IPS-18c (cell line): ENCODE measurements around the gene MRPL16.
A peak's percentile ranks its signal among the peaks of the same experiment; 100 is the strongest.
"Not testable (repeated sequence)": the region's sequence is repeated elsewhere in the genome, so short reads cannot be mapped to it uniquely, and the experiment has no call there.

Experiments used
- H3K4me3 ChIP-seq: 2 replicates; pipeline ENCODE4 v1.7.0; 2013; ENCODE audit warnings: low read depth, mild to moderate bottlenecking, low read length, moderate library complexity; ENCODE audit not compliant: insufficient read depth
- H3K9me3 ChIP-seq: one replicate; pipeline ENCODE4 v1.6.1; 2013; ENCODE audit warnings: mild to moderate bottlenecking, low read length, moderate library complexity; ENCODE audit not compliant: control insufficient read depth, insufficient read depth

MRPL16 gene

DNA sequence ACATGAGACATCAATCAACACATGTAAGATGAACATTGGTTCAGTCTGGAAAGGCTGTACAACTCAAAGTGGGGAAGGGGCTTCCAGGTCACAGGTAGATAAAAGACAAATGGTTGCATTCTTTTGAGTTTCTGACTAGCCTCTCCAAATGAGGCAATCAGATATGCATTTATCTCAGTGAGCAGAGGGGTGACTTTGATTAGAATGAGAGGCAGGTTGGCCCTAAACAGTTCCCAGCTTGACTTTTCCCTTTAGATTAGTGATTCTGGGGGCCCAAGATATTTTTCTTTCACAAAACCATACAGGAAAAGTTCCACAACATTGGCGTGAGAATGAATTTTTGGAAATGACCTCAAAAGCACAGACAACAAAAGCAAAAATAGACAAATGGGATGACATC lies 5.9 kb upstream of the MRPL16 start:
- H3K9me3 ChIP-seq, H3K4me3 ChIP-seq: not testable (repeated sequence)

DNA sequence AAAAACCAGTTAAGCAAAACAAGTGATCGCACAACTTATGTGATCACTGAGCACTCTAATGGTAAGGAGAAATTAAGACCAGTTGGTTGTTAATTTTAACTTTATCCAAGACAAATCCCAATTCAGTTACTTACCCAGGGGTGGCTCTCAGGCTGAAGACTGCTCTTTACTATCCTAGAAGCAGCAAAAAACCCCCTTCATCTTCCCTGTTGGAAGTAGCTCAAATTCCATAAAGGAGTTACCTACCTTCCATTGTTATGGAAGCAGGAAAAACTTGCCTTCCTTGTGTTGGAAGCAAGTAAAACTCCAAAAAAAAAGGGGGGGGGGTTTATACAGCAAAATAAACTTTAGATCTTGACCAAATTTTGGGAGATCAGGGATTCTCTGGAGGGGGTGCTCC lies 5.2 kb upstream of the MRPL16 start:
- Histone ChIP-seq H3K9me3 (no peaks in the 10 kb centered on the region), H3K4me3 (no peak overlapping the region; the same call in 1 of the 2 replicates)

DNA sequence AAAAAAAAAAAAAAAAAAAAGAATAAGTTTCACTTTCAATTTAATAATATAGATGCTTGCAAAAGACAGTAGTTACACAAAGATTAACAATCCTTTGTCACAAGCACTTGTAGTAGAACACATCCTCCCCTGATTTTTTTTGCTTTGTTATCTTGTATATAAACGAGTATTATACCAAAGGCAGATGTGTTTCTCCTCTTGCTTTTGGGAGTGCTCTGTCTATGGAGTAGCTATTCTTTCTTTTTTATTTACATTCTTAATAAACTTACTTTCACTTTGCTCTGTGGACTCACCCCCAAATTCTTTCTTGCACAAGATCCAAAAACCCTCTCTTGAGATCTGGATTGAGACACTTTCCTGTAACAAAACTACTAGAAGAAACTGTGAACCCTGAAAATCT lies 3.4 kb upstream of the MRPL16 start:
- no peak overlapping the region for H3K4me3 ChIP-seq
- no peaks in the 10 kb centered on the region for H3K9me3 ChIP-seq

DNA sequence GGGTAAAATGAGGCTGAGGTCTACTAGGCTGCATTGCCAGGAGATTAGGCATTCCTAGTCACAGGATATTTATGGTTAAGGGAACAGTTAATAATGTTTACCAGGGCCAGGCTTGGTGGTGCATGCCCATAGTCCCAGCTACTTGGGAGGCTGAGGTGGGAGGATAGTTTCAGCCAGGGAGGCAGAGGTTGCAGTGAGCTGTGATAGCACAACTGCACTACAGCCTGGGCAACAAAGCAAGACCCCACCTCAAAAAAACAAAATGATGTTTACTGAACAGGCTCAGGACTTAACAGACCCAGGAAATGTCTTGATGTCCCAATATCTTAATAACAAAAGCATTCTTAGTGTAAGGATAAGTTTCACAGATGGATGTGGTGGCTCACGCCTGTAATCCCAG lies 2.8 kb upstream of the MRPL16 start:
- Histone ChIP-seq H3K9me3 (no peaks in the 10 kb centered on the region), H3K4me3 (no peak overlapping the region)

DNA sequence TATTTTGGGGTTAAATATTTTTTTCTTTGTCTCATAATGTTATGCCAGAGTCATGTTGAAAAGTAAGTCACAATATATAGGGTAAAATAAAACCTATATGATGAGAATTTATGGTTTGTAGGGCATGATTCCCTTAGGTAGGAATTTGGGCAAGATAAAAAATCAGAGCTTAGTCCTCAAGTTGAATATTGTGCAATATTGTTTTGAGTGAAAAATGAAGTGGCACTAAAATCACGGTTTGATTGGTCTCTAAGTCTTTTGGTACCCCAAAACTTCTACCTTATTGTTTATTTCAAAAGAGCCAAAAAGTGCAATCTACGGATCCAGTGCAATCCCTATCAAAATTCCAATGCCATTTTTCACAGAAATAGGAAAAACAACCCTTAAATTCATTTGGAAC lies 1.6 kb upstream of the MRPL16 start:
- no peak overlapping the region for H3K4me3 ChIP-seq
- no peaks in the 10 kb centered on the region for H3K9me3 ChIP-seq

DNA sequence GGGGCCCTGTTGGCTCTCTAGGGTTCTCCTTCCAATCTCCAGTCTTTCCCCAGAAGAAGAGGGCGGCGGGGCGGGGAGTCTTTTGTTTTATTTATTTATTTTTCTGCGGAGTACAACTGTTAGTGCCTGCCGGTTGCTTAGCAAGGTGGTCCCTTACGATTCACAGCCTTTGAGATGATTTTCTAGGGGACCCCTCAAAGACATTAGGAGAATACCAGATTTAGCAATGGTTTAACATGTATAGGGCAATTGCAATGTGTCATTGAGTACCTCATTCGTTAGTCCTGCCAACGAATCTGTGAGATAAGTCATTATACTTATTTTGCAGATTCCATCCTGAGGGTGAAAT lies 307 bp upstream of the MRPL16 start:
- Histone ChIP-seq H3K4me3 (peak overlapping the region; percentile 94; the same call in 1 of the 2 replicates), H3K9me3 (no peaks in the 10 kb centered on the region)

DNA sequence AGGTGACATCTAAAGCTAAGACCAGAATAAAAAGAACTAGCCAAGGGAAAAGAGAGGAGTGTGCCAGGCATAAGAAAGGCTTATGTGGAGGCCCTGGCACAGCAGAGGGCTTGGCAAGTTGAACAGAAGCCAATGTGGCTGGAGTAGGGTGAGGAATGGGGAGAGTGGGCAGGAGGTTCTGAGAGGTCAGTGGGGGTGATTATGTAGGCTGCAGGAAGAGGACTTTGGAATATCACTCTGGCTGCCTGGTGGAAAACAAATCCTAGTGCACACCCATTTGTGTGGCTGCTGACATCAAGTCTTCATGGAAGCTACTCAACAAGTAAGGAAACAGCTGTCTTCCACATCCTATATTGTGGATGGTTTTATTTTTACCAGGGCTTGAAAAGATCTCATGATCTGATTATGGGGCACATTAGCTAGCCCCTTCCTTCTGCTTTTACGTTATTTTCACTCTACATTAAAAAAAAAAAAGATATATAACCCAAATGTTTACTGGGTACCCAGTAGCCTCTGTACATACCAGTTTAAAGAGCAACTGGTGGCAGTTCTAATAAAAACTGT lies 3.4 kb downstream of the MRPL16 start:
- H3K9me3 ChIP-seq: no peaks in the 10 kb centered on the region
- no peak overlapping the region for H3K4me3 ChIP-seq

DNA sequence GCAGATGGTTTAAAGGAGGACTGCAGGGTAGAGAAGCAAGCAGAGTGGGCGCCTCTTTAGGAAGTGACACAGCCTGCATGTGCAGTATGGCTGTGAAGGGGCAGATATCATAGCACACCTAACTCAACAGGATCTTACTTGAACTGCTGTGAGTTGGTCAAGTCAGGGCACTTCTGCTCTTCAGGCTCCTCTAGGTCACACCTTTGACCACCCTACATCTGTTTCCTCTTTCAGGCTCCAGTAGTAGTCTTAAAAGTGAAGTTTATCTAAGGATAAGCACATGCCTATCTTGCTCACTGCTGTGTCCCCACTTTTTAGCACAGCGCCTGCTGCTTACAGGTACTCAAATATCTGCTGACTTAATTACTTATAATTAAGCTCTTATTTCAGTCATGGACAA lies 6.5 kb downstream of the MRPL16 start:
- no peak overlapping the region for H3K4me3 ChIP-seq
- H3K9me3 ChIP-seq: no peaks in the 10 kb centered on the region

DNA sequence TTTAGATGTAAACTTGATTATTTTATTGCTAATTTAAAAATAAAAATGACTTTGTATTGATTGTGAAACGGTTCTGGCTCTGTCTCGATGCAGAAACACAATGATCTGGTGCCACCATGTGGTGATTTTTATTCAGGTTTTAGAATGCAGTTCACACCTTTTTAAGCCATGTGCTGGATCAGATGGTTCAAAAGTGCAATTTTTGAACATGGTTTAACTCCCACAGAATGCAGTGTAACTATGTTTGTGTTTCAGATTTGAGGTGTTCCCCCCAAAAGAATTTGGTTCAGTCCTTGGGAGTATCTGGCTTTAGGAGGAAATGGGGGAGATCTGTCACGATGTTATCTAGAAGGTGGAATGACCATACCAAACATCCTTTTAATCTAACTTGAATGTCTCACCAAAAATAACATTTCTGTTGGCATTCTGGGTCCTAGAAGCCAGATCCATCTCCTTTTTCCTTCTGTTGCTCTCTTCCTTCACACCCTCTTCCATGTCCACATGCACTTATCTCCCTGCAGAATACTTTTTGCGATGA lies 7.9 kb downstream of the MRPL16 start:
- Histone ChIP-seq H3K9me3 (no peaks in the 10 kb centered on the region), H3K4me3 (no peak overlapping the region)

DNA sequence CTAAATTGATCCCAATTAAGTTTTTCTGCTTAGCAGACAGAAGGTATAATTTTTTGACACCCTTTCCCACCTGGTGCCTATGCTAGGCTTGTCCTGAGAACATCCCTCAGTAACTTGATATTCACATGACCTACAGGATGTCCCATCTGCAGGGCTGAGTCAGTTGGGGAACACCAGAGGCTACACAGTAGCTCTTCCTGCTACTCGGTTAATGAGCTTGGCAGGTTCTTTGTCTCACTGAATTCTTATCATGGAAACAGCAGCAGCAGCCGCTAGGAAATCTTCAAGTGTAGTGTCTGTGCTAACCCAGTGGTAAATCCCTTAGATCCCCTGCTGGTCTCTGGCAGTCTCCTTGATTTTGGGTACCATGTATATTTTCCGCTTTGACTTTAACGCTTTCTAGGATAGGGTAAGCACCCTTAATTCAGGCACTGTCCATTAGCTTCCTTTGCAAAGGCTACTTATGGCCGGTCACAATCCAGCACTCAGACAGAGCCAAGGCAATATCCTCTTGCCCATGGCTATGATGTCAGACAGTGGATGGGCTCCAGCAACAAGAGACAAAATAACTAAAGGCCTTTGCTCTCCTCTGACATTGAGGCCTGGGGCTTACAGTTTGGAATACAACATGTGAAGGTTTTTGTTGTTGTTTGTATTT lies 8.5 kb downstream of the MRPL16 start:
- Histone ChIP-seq H3K4me3 (no peak overlapping the region), H3K9me3 (no peaks in the 10 kb centered on the region)

DNA sequence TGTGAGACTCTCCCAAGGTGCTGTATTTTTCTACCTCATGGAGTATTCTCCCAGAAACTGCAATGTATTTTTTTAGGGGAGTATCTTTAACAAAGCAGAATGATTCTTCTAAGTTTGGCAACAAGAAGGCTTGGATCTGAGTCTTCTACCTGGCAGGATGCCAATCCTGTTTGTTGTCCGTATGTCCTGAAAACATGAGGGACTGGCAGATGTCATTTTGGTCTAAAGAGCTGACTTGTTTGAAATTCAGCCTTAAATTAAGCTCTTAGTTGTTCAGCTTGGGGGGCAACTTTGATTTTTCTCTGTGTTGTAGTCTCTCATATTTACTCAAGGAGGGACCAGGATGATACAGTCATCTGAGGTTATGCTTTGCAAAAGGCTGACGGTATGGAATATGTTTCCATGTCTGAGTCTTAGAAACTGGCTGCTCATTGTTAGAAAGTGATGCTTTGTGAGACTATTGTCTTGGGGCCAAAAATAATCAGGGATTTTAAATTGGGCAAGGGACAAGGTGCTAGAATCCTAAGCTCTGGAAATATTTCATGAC lies 9.3 kb downstream of the MRPL16 start:
- Histone ChIP-seq H3K4me3 (no peak overlapping the region), H3K9me3 (no peaks in the 10 kb centered on the region)

DNA sequence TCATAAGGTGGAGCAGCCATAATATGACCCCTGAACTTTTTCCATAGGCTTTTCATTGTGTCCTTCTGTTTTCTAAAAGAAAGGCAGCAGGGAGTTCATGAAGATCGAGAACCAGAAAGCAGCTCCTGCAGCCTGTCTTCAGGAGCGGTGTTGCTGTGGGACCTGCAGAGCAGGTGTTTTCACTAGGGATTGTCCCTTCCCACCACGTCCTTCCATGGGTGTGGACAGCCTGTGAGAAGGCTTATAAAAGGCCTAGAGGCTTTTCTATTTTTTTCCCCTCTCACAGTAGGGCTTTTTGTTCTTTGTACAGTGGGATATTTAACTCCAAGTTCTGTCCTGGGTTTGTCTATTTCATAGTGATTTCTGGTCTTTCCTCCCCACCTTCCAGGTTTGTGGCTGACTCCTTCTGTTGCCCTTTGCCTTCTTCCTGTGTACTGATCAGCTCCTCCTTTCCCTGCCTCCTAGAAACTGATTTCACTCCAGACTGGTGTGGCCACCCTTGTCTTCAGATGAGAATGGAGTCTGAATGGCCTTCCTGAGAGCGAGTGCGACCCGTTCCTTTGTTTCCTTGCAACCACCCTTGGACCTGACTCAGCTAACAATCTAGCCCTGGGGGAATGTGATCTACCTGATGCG lies 10.1 kb downstream of the MRPL16 start:
- Histone ChIP-seq H3K4me3 (no peak overlapping the region), H3K9me3 (no peaks in the 10 kb centered on the region)

DNA sequence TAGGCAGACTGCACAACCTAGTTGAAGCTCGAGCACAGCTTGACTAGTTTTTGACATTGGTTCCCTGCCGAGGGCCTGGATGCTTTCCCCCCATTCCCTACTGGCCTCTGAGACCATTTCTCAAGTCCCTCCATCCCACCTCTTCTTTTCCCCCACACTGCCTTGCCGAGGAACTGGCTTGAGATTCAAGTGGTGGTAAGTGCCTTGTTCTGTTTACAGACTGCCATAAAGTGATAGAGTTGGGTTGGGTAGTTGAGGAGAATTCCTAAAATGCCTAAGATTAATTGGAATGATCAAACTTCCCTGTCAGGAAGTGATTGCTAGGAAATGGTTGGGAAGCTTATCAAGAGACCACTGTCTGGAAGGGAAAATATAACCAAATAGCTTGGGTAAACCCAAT lies 16.2 kb downstream of the MRPL16 start:
- no peaks in the 10 kb centered on the region for H3K9me3 ChIP-seq
- no peak overlapping the region for H3K4me3 ChIP-seq

DNA sequence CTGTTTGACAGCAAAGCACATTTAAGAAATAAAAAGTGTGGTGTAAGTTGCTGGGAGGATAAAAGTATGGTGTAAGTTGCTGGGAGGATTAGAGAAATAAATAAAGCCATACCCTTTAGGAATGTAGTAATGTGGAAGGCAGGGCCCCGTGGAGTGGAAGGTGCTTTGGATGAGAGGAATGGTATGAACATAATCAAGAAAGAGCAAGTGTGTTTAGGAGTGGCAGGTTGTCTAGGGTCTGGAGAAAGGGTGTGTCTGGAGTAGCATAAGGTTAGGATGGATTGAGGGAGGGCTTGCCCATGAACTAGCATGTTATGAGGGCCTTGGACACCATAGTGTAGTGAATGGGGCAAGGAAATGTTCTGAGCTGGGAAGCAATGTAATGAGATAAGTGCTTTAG lies 18.1 kb downstream of the MRPL16 start:
- no peaks in the 10 kb centered on the region for H3K9me3 ChIP-seq
- no peak overlapping the region for H3K4me3 ChIP-seq

DNA sequence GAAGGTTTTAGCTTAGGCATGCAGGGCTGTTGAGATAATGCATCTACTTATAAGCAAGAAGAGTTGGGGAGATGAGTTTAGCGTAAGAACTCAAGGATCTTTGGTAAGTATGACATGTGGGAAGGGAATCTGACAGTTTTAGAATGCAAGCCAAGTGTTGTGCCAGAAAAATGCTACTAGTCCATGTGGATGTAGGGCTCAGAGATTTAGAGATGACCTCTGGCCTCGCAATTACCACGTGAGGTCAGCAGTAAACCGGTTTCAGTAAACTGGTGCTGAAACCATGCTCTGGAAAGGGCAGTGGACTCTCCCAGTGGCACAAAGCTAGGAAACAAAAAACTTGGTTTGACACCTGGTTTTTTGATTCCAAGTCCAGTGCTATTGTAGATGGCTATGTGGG lies 18.9 kb downstream of the MRPL16 start:
- H3K9me3 ChIP-seq: no peaks in the 10 kb centered on the region
- H3K4me3 ChIP-seq: no peak overlapping the region

DNA sequence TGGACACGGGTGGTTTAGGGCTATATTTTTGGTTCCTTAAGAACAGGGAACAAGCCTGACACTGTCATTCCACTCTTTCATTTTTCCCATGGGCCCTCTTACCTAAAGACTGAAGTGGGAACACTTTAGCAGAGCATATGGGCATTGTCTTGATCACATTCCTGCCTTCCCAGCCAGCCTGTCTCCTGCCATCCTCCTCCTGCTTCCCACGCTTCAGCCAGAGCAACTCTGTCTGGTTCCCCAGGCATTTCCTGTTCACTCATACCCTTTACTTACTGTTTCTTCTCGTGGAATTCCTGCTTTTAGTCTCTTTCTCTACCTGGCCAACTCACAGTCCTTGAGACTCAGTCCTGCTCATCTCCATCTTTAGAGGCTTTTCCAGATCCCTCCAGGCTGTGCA lies 22.8 kb downstream of the MRPL16 start:
- H3K4me3 ChIP-seq: no peak overlapping the region
- H3K9me3 ChIP-seq: no peaks in the 10 kb centered on the region

DNA sequence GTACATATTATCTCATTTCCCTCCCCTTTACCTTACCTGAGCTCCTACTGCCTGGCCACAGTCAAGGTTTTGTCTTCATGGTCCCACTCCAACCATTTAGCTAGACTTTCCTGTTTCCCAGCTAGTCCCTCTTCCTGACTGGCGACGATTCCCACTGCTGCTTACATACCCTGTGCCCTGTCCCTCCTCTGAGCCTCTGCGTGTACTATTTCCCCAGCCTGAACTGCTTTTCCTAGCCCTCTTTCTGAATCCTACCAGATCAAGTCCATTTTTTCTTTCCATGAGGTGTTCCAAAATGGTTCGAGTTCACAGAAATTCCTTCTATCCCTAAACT lies 23.4 kb downstream of the MRPL16 start:
- H3K4me3 ChIP-seq: no peak overlapping the region

DNA sequence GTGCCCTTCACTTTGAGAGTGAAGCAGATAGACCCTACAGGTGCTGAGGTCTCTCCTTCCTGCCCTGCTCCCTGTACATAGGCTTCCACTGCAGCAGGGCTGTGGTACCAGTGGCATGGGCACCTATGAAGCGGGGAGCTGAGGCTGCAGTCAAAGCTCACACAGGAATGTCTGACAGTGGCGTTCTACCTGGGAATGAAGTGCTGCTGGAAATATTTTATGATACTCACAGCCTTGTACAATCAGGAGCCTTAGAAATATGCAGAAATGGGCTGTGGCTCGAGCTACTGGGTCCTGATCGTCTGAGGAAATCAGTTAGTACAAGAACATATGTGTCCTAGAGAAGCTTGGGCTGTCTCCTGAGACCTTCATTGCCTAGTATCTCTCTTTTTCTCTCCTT lies 24.8 kb downstream of the MRPL16 start:
- Histone ChIP-seq H3K9me3 (no peaks in the 10 kb centered on the region), H3K4me3 (no peak overlapping the region)

More for the DNA sequence above, 23.4 kb downstream of the MRPL16 start:
- H3K9me3 ChIP-seq: no peaks in the 10 kb centered on the region
